Right lobe of liver (tissue), 4 donors: ENCODE results near the gene SWAP70.

Experiments
- CTCF ChIP-seq, 4 donors: fragments of 200-600 bp in 3 of 4; fragments of 450-650 bp in 1 of 4; IDR thresholded peaks; one replicate each; pipeline versions ENCODE4 v1.5.1 to v1.8.0; 2016 to 2022; ENCODE audit warnings: antibody characterized with exemption in 4 of 4, mild to moderate bottlenecking in 2 of 4
- POLR2A ChIP-seq: fragments of 450-650 bp; IDR thresholded peaks from one replicate; pipeline ENCODE4 v1.6.1; 2017; ENCODE audit warnings: antibody characterized with exemption, mild to moderate bottlenecking
- donor health status: DM: no; HTN: no; CAD: no.
- donor health status: DM: no; HTN: no; CAD: no.
- donor health status: DM: no; HTN: yes; CAD: no.

GRCh38 chr11:9738707-9739106 is 74.8 kb downstream of the SWAP70 start:
- no peak for TF ChIP-seq POLR2A
- no peak for TF ChIP-seq CTCF (IDR thresholded peaks at IDR 0.05)
